Mammary epithelial cell (primary cell): ENCODE measurements around the gene DTD1.

ENCODE experiments used
- CTCF ChIP-seq, 2 donors: IDR thresholded peaks in 1 of 2; conservative IDR thresholded peaks in 1 of 2; 2 replicates each; pipeline ENCODE4 v1.5.1; 2011 to 2012; ENCODE audit warnings: inconsistent platforms in 2 of 2, low read length in 2 of 2, mild to moderate bottlenecking in 2 of 2, control low read depth in 1 of 2, low read depth in 1 of 2; ENCODE audit not compliant: insufficient read depth in 1 of 2; ENCODE audit errors: extremely low read depth in 1 of 2
- EZH2 ChIP-seq: IDR thresholded peaks from 2 replicates; pipeline ENCODE4 v1.6.1; 2012; ENCODE audit warnings: low read length, inconsistent platforms, borderline replicate concordance

- no peak for TF ChIP-seq EZH2
- no peak for TF ChIP-seq CTCF (conservative IDR thresholded peaks at IDR 0.05 in 1 of 2, IDR thresholded peaks at IDR 0.05 in 1 of 2; ENCODE audit: extremely low read depth in 1 of 2, insufficient read depth in 1 of 2, low read depth in 1 of 2, low read length in 2 of 2)
Observed at GRCh38 chr20:18811904-18812303, 224.1 kb downstream of the DTD1 start.
